NCI-H2171 (cell line): ENCODE data around the gene CPEB3.

Source experiments
- DNase-seq: peaks from one replicate; lab custom pipeline; 2025; lab: John Stamatoyannopoulos, UW

The CPEB3 gene

DNA sequence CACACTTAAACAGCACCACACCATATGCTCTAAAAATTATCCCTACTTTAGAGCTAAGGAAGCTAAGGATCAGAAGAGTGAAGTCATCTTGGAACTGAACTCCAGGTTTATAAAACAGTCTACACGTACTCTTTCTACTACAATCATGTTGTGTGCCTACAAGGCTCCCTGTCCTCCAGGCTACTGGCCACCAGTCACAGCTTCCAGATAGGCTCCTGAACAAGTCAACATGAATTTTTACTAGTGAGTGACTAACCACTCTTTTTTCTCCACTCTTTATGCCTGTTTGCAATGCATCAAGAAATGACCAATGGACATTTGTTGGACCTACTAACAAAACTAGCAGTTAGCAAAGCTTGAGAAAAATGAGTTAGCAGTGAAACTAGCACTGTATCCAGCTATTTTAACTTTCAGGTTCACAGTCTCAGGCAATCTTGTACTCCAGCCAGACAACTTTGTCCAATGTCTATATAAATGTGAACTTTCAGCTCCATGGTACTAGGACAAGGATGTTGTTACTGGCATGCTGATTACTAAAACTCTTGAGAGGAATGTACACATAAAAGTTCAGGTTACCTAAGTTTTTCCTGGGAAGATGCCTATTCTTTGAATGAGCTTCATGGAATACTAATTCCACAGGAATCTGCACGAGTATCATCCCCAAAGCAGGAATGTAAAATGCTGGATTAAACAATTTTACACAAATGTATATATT lies 187.3 kb downstream of the CPEB3 start:
- no peak for DNase-seq

DNA sequence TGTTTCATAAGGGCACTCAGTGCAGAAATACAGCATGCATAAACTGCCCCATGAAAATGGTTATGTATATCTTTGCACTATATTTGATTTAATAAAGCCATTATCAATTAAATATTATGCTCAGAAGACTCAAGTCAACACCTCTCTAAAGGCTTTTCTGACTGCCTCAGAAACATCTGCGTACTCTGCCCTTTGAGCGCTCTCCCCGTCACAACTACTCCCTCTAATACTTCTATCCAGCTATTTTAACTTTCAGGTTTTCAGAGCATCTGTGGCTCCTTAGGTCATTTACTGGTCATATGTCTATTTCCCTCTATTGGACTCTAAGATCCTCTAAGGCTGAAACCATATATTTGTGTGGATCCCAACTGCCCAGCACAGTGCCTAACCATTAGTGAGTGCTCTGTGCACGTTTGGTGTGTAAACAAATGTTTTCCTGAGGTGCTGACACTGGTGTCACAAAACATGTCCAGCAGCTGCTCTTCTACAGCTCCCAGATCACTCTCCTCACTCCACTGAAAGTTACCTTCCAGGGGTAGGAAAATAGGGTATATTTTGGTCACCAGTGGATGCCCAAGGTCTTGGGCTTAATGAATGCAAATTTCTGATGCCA lies 188.2 kb downstream of the CPEB3 start:
- DNase-seq = no peak

GRCh38 chr10:92094960-92095359 lies 195.9 kb downstream of the CPEB3 start:
- DNase-seq = no peak

- DNase-seq = no peak
These were observed 198.9 kb downstream of the CPEB3 start for GRCh38 chr10:92091965-92092364.

DNA sequence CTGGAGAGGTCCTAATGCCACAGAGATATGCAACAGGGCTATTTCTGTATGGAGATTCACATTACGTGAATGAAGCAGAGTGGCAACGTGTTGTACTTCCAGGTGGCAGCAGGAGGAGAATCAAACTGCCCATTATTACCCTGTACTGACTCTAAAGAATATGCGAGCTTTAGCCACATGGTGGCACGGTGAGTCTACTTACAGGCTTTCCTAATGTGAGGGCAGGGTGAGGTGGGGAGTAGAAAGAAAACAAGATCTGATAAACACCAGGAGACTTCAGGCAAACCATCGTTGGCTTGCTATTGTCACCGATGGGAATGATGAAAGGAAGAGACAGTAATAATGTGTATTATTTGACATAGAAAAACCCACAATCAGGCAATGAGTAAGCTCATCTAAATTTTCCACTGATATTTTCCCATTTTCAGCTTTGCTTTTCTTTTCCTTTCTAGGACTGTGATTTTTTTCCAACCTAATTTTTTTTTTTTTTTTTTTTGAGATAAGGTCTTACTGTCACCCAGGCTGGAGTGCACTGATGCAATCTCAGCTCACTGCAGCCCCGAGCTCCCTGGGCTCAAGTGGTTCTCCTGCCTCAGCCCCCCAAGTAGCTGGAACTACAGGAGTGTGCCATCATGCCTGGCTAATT lies 203.0 kb downstream of the CPEB3 start:
- DNase-seq = peak; percentile 60

DNA sequence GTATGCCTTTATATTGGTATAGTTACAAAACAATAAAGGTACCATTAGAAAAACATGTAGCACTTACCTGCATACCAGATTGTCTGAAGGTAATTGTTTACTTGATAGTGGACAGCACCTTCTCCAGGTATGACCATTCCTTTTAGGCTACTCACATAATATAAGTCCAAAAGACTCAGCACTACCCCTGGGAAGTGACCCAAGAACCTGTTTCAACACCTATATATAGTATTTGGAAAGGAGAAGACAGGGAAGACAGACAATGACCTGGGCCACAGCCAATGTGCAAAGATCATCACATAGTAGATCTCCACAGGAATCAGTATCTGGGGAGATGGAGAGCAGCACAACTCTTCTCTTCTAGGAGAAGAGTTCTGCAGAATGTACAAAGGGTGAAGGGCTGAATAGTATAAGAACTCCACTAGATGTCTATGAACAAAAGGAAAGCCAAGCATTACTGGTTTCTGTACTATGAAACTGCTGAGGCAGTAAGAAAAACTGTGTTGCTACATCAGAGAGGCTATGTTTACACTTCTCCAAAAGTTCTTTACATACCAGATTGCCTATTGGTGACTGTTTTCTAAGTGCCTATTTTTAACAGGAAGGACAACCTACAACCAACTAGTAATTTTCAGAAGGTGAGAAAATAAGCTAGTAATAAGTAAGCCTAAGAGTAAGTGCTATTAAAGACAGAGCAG lies 208.1 kb downstream of the CPEB3 start:
- DNase-seq = no peak

- DNase-seq = no peak
These were observed 209.2 kb downstream of the CPEB3 start for GRCh38 chr10:92081641-92082040.

DNA sequence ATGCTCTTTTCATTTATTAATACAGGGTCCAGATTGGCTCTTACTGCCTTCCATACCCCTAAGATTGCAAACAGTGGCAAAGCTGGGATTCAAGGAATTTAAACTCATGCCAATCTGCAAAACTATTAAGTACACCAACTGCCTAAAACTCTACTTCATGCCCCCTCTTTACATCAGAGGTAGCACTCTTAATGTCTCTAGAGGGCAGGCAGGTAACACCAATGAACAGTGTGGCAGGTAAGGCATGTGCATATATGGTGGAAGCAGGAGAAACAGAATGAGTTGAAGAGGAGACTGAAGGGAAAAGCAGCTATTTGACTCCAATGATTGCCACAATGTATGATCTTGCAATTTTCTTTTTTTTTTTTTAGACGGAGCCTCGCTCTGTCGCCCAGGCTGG lies 210.6 kb downstream of the CPEB3 start:
- no peak for DNase-seq

DNA sequence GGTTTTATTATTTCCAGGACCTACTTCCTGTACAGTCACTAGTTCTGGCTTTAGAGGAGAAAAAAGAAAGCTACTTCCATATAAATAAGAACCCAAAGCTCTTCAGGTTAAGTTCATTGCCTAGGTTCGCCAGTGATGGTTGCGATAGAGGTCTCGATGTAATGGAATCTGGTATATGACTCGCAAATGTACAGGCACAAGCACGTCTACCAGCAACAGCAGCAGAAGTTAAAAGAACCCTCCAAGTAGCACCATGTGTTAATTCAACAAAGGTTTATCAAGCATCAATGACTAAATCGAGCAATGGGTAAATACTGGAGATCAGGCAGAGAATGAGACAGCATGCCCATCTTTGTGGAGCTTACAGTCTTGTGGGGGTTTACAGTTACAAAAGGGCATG lies 211.9 kb downstream of the CPEB3 start:
- no peak for DNase-seq

GRCh38 chr10:92076722-92077121 lies 214.2 kb downstream of the CPEB3 start:
- DNase-seq = no peak

- no peak for DNase-seq
These were observed 215.0 kb downstream of the CPEB3 start for GRCh38 chr10:92075829-92076228.

DNA sequence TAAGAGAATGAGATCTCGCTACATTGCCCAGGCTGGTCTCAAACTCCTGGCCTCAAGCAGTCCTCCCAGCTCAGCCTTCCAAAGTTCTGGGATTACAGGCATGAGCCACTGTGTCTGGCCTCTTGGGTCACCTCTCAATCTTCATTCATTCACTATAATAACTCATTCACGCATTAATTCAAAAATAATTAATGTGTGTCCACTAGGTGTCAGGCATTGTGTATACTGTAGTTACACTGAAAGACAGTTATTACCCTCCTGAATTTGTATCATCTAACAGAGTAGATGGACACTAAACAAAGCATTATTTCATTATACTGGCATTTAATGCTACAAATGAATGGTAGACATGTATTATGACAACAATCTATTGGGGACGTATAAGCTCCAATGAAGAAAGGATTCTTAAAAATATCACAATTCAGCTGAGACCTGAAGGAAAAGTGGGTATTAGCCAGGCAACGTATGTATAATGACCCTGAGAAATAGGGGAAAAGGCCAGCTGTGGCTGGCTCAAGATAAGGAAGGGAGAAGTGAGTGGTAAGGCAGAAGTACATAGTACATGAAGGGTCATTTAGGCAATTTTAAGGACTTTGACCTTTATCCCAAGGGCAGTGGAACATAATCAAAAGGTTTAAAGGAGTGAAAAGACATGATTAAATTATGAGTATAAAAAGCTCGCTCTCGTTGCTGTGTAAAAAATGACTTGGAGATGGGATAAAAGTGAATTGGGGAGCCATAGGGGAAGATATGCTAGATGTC lies 216.6 kb downstream of the CPEB3 start:
- DNase-seq = no peak

GRCh38 chr10:92068900-92069299 lies 222.0 kb downstream of the CPEB3 start:
- no peak for DNase-seq

DNA sequence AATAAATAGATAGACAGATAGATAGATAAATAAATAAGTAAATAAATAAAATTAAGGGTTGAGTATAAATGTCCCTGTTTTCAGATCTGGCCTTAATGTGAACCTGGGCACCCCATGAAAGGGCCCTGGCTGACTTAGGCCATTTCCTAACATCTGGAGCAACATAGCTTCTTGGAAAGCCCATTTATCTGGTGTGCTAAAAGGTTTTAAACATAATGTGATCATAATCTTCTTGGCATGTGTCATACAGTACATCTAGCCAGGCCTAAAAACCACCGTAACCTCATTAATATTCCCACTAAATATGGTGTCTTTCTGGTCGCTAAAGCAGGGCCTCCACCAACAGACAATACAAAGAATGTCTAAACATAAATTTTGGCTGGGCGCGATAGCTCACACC lies 224.5 kb downstream of the CPEB3 start:
- DNase-seq = no peak

GRCh38 chr10:92064506-92064905 lies 226.4 kb downstream of the CPEB3 start:
- DNase-seq = no peak

DNA sequence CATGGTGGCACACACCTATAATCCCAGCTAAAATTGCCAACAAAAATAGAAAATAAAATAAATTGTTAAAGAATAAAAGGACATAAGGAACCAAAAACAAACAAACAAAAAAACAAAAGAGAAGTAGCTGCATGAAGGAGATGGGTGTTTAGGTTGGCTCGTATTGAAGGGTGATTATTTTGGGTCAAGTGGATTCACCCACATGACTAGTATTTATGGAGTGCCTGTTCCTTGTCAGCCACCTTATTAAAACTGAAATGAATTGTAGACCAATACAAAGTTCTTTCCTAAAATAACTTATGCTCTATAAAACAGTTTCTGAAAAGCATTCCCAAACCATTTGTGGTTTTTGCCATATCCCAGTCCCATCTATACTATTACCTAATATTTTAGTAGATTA lies 228.6 kb downstream of the CPEB3 start:
- no peak for DNase-seq

GRCh38 chr10:92054807-92055206 lies 236.1 kb downstream of the CPEB3 start:
- DNase-seq = no peak

DNA sequence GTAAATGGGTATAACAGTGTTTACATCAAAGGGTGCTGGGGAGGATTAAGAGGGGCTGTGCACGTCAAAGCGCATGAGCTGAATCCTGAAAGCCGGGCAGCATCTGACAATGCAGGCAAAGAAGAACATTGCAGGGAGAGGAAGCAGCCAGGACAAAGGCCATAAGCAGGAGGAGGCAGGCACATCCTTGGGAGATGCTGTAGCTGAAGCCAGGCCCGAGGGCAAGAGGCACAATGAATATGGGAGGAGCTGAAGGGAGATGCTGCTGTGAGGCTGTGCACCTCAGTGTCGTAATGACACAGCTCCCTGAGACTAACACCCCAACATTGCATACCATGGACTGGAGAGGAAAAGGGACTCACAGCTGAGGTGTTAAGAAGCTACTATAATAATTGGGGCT lies 238.1 kb downstream of the CPEB3 start:
- no peak for DNase-seq

DNA sequence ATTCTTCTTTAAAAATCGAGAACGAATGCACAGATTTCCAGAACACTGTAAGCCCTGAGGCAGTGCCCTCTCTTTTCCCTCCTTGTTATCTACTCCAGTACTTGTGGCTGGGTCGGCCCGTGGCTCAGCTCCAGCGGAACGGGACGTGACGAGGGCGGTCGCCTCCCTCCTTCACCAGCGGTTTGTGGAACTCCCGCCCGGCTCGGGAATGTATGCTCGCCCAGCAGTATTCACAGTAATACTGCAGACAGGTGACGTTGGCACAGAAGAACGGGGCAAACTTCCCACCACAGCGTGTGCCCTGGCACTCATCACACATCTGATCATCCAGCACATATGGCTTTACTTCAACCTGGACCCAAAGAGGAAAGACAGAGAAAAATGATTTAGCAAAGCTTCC lies 238.8 kb downstream of the CPEB3 start:
- no peak for DNase-seq

GRCh38 chr10:92047215-92047614 lies 243.7 kb downstream of the CPEB3 start:
- DNase-seq = no peak

GRCh38 chr10:92045641-92046106 lies 245.2 kb downstream of the CPEB3 start:
- DNase-seq = no peak

GRCh38 chr10:92042541-92042940 lies 248.3 kb downstream of the CPEB3 start:
- DNase-seq = no peak
